ENCODE data around the gene ARFIP1. TPM values are rescaled to one million over a fixed set of nuclear protein-coding genes. Genes with fewer than 3 reads are reported as not detected.

ARFIP1 gene
- total RNA-seq = 10 to 100 TPM; 41.9 to 81.4 (median 50.1) TPM
- long read RNA-seq, donor 1, transcript ARFIP1-205 (9 exons, 3,424 nt) = minor isoform, 5 of 47 reads
- long read RNA-seq, donor 1, transcript ARFIP1-201 (9 exons, 3,111 nt) = major isoform, 22 of 47 reads
- long read RNA-seq, donor 1, transcript ARFIP1-202 (8 exons, 1,302 nt) = minor isoform, 8 of 47 reads
- long read RNA-seq, donor 1, partial matches to known transcripts = 1 of 47 reads
- long read RNA-seq, donor 1, other reads (novel, unspliced or antisense) = 10 of 47 reads
- long read RNA-seq, donor 2, transcript ARFIP1-205 (9 exons, 3,424 nt) = major isoform, 7 of 33 reads
- long read RNA-seq, donor 2, transcript ARFIP1-201 (9 exons, 3,111 nt) = minor isoform, 6 of 33 reads
- long read RNA-seq, donor 2, partial matches to known transcripts = 14 of 33 reads
- long read RNA-seq, donor 2, other reads (novel, unspliced or antisense) = 2 of 33 reads

GRCh38 chr4:152779513-152780266 lies at the start of gene ARFIP1, which contains the start of gene TIGD4:
ARFIP1 (plus strand) TSS chr4:152779954; CDS start chr4:152829634, 49,680 bp downstream.
TIGD4 (minus strand) TSS chr4:152779730; CDS start chr4:152771004, 8,726 bp downstream.
- Histone ChIP-seq H3K4me1 (ENCODE audit: low read depth) (peaks cover 16% of the 10 kb centered on the region), H3K9me3 (no peaks in the 10 kb centered on the region), H3K36me3 (ENCODE audit: low read depth) (no peaks in the 10 kb centered on the region), H3K4me3 (peak within 1 kb of the TSS; percentile 56)
- TF ChIP-seq, protein P1, sequence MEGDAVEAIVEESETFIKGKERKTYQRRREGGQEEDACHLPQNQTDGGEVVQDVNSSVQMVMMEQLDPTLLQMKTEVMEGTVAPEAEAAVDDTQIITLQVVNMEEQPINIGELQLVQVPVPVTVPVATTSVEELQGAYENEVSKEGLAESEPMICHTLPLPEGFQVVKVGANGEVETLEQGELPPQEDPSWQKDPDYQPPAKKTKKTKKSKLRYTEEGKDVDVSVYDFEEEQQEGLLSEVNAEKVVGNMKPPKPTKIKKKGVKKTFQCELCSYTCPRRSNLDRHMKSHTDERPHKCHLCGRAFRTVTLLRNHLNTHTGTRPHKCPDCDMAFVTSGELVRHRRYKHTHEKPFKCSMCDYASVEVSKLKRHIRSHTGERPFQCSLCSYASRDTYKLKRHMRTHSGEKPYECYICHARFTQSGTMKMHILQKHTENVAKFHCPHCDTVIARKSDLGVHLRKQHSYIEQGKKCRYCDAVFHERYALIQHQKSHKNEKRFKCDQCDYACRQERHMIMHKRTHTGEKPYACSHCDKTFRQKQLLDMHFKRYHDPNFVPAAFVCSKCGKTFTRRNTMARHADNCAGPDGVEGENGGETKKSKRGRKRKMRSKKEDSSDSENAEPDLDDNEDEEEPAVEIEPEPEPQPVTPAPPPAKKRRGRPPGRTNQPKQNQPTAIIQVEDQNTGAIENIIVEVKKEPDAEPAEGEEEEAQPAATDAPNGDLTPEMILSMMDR (IDR thresholded peaks at IDR 0.05) = peak; percentile 6
- DNase-seq (peak; percentile 97 to 99 (median 98)), ATAC-seq (peak; percentile 97)
- intact Hi-C loops (cut with DNase I, micrococcal nuclease) = loop anchor here in 1 of 2 donors (5.0 kb wide), 1 partner anchor 178 kb away; no protein-coding TSS in a partner anchor

GRCh38 chr4:152731997-152732396 lies 47.8 kb upstream of the ARFIP1 start:
- ATAC-seq = no peak
- intact Hi-C loops (cut with DNase I, micrococcal nuclease) = loop anchor here in 1 of 2 donors (10.0 kb wide), 1 partner anchor 227 kb away; no protein-coding TSS in a partner anchor
- DNase-seq = no peak
- H3K36me3 ChIP-seq (ENCODE audit: low read depth) = no peaks in the 10 kb centered on the region
- H3K9me3 ChIP-seq = no peaks in the 10 kb centered on the region
- no peaks in the 10 kb centered on the region for H3K4me1 ChIP-seq (ENCODE audit: low read depth)
- H3K4me3 ChIP-seq = no peak overlapping the region
- TF ChIP-seq, protein P1 (IDR thresholded peaks at IDR 0.05) = no peak

GRCh38 chr4:152734015-152734698 lies 45.6 kb upstream of the ARFIP1 start:
- Histone ChIP-seq H3K4me3 (no peak overlapping the region), H3K36me3 (ENCODE audit: low read depth) (no peaks in the 10 kb centered on the region), H3K9me3 (no peaks in the 10 kb centered on the region), H3K4me1 (ENCODE audit: low read depth) (no peaks in the 10 kb centered on the region)
- no peak for ATAC-seq
- intact Hi-C loops (cut with DNase I, micrococcal nuclease) = loop anchor here in 1 of 2 donors (10.0 kb wide), 1 partner anchor 229 kb away; no protein-coding TSS in a partner anchor
- no peak for DNase-seq
- TF ChIP-seq, protein P1 (IDR thresholded peaks at IDR 0.05) = no peak

- H3K9me3 ChIP-seq = no peaks in the 10 kb centered on the region
- H3K4me1 ChIP-seq (ENCODE audit: low read depth) = no peaks in the 10 kb centered on the region
- DNase-seq (no peak), ATAC-seq (no peak)
- no peak overlapping the region for H3K4me3 ChIP-seq
- intact Hi-C loops (cut with DNase I, micrococcal nuclease) = loop anchor here in 1 of 2 donors (10.0 kb wide), 1 partner anchor 230 kb away; no protein-coding TSS in a partner anchor
- H3K36me3 ChIP-seq (ENCODE audit: low read depth) = no peaks in the 10 kb centered on the region
- TF ChIP-seq, protein P1 (IDR thresholded peaks at IDR 0.05) = no peak
Measured at GRCh38 chr4:152734699-152735050, 45.1 kb upstream of the ARFIP1 start.

DNA sequence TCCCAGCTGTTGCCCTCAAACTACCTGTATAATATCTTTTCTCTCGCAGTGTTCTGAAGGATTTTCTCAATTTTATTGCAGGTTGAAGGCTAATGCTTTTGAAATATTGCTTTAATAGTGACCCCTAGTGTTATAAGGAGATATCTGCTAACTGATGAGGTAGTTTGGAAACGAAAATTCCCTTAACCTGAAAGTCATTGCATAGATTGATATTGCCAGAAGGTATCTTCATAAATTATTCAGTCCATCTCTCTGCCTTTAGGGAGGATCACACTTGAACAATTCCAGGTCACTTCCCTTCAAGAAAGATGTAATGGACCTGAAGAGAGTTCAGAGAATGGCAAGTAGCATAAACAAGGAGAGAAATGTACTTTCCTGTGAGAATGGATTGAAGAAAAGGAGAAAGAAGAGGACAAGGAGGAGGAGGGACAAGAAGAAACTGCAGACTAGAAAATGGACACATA lies 44.3 kb upstream of the ARFIP1 start:
- intact Hi-C loops (cut with DNase I, micrococcal nuclease) = loop anchor here in 1 of 2 donors (10.0 kb wide), 1 partner anchor 231 kb away; no protein-coding TSS in a partner anchor
- ATAC-seq = peak; percentile 62
- H3K36me3 ChIP-seq (ENCODE audit: low read depth) = no peaks in the 10 kb centered on the region

More for the DNA sequence above, 44.3 kb upstream of the ARFIP1 start:
- DNase-seq = no peak
- Histone ChIP-seq H3K4me3 (no peak overlapping the region), H3K4me1 (ENCODE audit: low read depth) (no peaks in the 10 kb centered on the region), H3K9me3 (no peaks in the 10 kb centered on the region)
- TF ChIP-seq, protein P1 (IDR thresholded peaks at IDR 0.05) = no peak
